ENCODE results near the gene GABRB2. TPM values are rescaled to one million over a fixed set of nuclear protein-coding genes. Genes with fewer than 3 reads are reported as not detected.
"Not testable (repeated sequence)": the region's sequence is repeated elsewhere in the genome, so short reads cannot be mapped to it uniquely, and the experiment has no call there.

GABRB2 gene
- total RNA-seq, 1 donor from 2014 or later, result 0.05 TPM

GRCh38 chr5:161332343-161332742, 214.2 kb downstream of the GABRB2 start:
- no peak for DNase-seq (ENCODE audit: missing footprints)
- ATAC-seq, result no peak
- intact Hi-C loops (cut with DNase I), result no loop called here

GRCh38 chr5:161314033-161314432, 232.5 kb downstream of the GABRB2 start:
- intact Hi-C loops (cut with DNase I), result no loop called here
- ATAC-seq, result no peak
- DNase-seq (ENCODE audit: missing footprints), result no peak

- intact Hi-C loops (cut with DNase I), result no loop called here
- no peak for ATAC-seq
Measured at GRCh38 chr5:161312882-161313281, 233.6 kb downstream of the GABRB2 start.

GRCh38 chr5:161311965-161312364, 234.6 kb downstream of the GABRB2 start:
- ATAC-seq, result no peak
- intact Hi-C loops (cut with DNase I), result no loop called here

More at GRCh38 chr5:161312882-161313281, 233.6 kb downstream of the GABRB2 start:
- DNase-seq (ENCODE audit: missing footprints), result no peak

GRCh38 chr5:161311146-161311708, 235.3 kb downstream of the GABRB2 start:
- ATAC-seq, result no peak
- intact Hi-C loops (cut with DNase I), result no loop called here
- DNase-seq (ENCODE audit: missing footprints), result no peak

More at GRCh38 chr5:161311965-161312364, 234.6 kb downstream of the GABRB2 start:
- DNase-seq (ENCODE audit: missing footprints), result no peak

- no peak for ATAC-seq
- DNase-seq (ENCODE audit: missing footprints), result no peak
- intact Hi-C loops (cut with DNase I), result no loop called here
Measured at GRCh38 chr5:161306351-161306995, 240.1 kb downstream of the GABRB2 start.

- no peak for ATAC-seq
- intact Hi-C loops (cut with DNase I), result no loop called here
- DNase-seq (ENCODE audit: missing footprints), result no peak
Measured at GRCh38 chr5:161305601-161306000, 240.9 kb downstream of the GABRB2 start.

- DNase-seq (ENCODE audit: missing footprints), result no peak
- ATAC-seq, result no peak
- intact Hi-C loops (cut with DNase I), result no loop called here
Measured at GRCh38 chr5:161302559-161302958, 244.0 kb downstream of the GABRB2 start.

- intact Hi-C loops (cut with DNase I), result no loop called here
- DNase-seq (ENCODE audit: missing footprints) (no peak), ATAC-seq (no peak)
Measured at GRCh38 chr5:161301586-161301985, 244.9 kb downstream of the GABRB2 start.

GRCh38 chr5:161299053-161299452, 247.5 kb downstream of the GABRB2 start:
- intact Hi-C loops (cut with DNase I), result no loop called here
- no peak for DNase-seq (ENCODE audit: missing footprints)
- no peak for ATAC-seq

GRCh38 chr5:161297388-161297787, 249.1 kb downstream of the GABRB2 start:
- DNase-seq (ENCODE audit: missing footprints); ATAC-seq; intact Hi-C loops (cut with DNase I): not testable (repeated sequence)

- intact Hi-C loops (cut with DNase I), result no loop called here
- DNase-seq (ENCODE audit: missing footprints) (no peak), ATAC-seq (no peak)
Measured at GRCh38 chr5:161295721-161296250, 250.7 kb downstream of the GABRB2 start.

GRCh38 chr5:161288071-161288470, 258.5 kb downstream of the GABRB2 start:
- ATAC-seq (no peak), DNase-seq (ENCODE audit: missing footprints) (no peak)
- intact Hi-C loops (cut with DNase I), result no loop called here

GRCh38 chr5:161287436-161287835, 259.1 kb downstream of the GABRB2 start:
- DNase-seq (ENCODE audit: missing footprints), result no peak
- intact Hi-C loops (cut with DNase I), result no loop called here
- no peak for ATAC-seq

- intact Hi-C loops (cut with DNase I), result no loop called here
- ATAC-seq (no peak), DNase-seq (ENCODE audit: missing footprints) (no peak)
Measured at GRCh38 chr5:161286066-161286655, 260.4 kb downstream of the GABRB2 start.

GRCh38 chr5:161284445-161284844, 262.1 kb downstream of the GABRB2 start:
- no peak for DNase-seq (ENCODE audit: missing footprints)
- ATAC-seq, result no peak
- intact Hi-C loops (cut with DNase I), result no loop called here

- intact Hi-C loops (cut with DNase I), result no loop called here
- DNase-seq (ENCODE audit: missing footprints), result no peak
Measured at GRCh38 chr5:161283296-161283695, 263.2 kb downstream of the GABRB2 start.

GRCh38 chr5:161278739-161279660, 267.5 kb downstream of the GABRB2 start:
- intact Hi-C loops (cut with DNase I), result no loop called here
- ATAC-seq (no peak), DNase-seq (ENCODE audit: missing footprints) (no peak)

More at GRCh38 chr5:161283296-161283695, 263.2 kb downstream of the GABRB2 start:
- no peak for ATAC-seq

- no peak for DNase-seq (ENCODE audit: missing footprints)
- ATAC-seq, result no peak
- intact Hi-C loops (cut with DNase I), result no loop called here
Measured at GRCh38 chr5:161277011-161277410, 269.5 kb downstream of the GABRB2 start.
